Measurements from ENCODE around the gene RAB3A.

The RAB3A gene

DNA sequence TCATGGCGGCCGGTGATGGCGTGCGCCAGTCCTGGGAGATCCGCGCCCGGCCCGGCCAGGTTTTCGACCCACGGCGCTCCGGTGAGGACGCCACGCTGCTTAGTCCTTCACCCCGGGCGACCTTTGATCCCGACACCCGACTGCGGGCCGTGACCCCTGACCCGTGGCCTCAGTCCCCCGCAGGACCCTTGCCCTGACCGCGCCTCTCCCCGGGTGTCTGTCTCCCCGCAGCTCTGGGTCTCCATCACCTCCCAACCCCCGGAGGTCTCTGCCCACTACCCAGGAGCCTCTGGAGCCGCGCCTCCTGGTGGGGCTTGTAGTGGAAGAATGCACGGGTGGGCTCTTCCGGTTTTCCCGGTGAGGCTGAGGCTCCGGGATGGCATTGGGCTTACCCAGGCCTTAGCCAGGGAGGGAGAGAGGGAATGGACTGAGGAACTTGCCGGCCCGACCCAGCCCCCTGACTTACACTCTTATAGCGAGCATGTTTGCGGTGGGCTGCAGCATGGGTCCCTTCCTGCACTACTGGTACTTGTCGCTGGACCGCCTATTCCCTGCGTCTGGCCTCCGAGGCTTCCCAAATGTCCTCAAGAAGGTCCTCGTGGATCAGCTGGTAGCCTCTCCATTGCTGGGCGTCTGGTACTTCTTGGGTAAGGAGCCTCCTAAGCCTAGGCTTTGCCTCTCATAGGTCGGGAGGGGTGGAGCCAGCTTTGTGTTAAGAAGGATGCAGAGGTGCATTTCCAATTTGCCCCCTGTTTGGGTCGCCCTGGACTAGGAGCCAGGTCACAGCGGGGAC is 10.3 kb downstream of the RAB3A start:
- H3K4me2 ChIP-seq (ENCODE audit: low read length, poor library complexity, severe bottlenecking) = peak overlapping the region; percentile 66
- peaks cover 16% of the 10 kb centered on the region for H3K4me1 ChIP-seq (ENCODE audit: control insufficient read depth, insufficient read depth, low read depth, low read length)
- DNase-seq = peak; percentile 38
- peaks cover 14% of the 10 kb centered on the region for H3K79me1 ChIP-seq (replicated peaks; ENCODE audit: low read length, poor library complexity, severe bottlenecking)
- peak overlapping the region; percentile 90 to 93 for H3K4me3 ChIP-seq (ENCODE audit: insufficient read depth in 1 of 2, low read depth in 1 of 2, low read length in 2 of 2)
- H3K23ac ChIP-seq (ENCODE audit: low read length in 2 of 2) = peak overlapping the region in 1 of 2 experiments; percentile 74
- no peak overlapping the region for H2BK5ac ChIP-seq (ENCODE audit: low read depth, low read length, poor library complexity, severe bottlenecking)
- peak overlapping the region; percentile 91 for H3K9ac ChIP-seq (ENCODE audit: low read length)
- no peaks in the 10 kb centered on the region for H3K9me3 ChIP-seq (ENCODE audit: control insufficient read depth, low read length)
- H3K36me3 ChIP-seq (ENCODE audit: control insufficient read depth in 1 of 2, insufficient read depth in 2 of 2, low read depth in 1 of 2, low read length in 2 of 2) = peaks cover 24 to 35% of the 10 kb centered on the region in 2 experiments
- H3K18ac ChIP-seq (ENCODE audit: low read depth in 1 of 2, low read length in 2 of 2) = peak overlapping the region; percentile 58 to 88
- peak overlapping the region in 1 of 2 experiments; percentile 44 for H3K4ac ChIP-seq (ENCODE audit: low read depth in 1 of 2, low read length in 2 of 2)
- no peak overlapping the region for H3K27ac ChIP-seq (ENCODE audit: low read length, poor library complexity, severe bottlenecking)
- peak overlapping the region; percentile 94 for H2BK15ac ChIP-seq (ENCODE audit: low read depth, poor library complexity, severe bottlenecking)
- 7% methylated on average over 35 of the region's 46 CpGs for WGBS
- H4K91ac ChIP-seq (ENCODE audit: low read length) = peak overlapping the region; percentile 13
- no peak overlapping the region for H2AK5ac ChIP-seq (ENCODE audit: low read length, severe bottlenecking)
- H4K8ac ChIP-seq (ENCODE audit: low read length) = no peak overlapping the region
- no peaks in the 10 kb centered on the region for H3K27me3 ChIP-seq (ENCODE audit: control insufficient read depth in 1 of 2, insufficient read depth in 1 of 2, low read length in 2 of 2)
- peak overlapping the region; percentile 97 for H2AFZ ChIP-seq (ENCODE audit: low read depth, low read length)
- peak overlapping the region in 1 of 2 experiments; percentile 59 for H2BK12ac ChIP-seq (ENCODE audit: low read length in 2 of 2)
- H2BK120ac ChIP-seq (ENCODE audit: low read depth, low read length) = no peak overlapping the region
- H3K14ac ChIP-seq (ENCODE audit: low read length in 2 of 2) = peak overlapping the region in 1 of 2 experiments; percentile 94

DNA sequence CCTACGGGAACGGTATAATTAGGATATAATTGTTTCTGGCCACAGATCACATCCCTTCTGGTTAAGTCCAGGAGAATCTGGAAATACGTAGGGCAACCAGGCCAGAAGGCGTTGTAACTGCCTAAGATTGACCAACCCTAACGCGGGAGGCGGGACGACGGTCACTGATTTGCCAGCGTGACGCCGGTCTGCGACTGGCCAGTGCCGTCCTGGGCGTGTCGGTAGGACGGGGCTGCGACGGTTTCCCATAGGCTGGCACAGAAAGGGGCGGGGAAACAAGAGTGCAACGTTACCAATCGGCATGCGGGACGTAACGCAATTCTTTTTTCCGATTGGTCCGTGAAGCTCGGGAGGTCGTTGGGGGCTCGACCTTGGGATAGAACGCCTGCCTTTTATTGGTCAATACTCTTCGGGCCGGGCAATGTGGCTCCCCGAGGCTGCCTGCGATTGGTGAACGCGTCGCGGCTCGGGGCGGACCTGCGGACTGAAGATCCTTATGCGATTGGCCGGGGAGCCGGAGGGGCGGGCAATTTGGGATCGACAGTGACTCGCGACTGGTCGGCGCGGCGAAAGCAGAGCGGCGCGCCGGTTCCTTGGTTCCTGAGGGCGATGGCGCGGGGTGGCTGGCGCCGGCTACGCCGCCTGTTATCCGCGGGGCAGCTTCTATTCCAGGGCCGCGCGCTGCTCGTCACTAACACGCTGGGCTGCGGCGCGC is 11.0 kb downstream of the RAB3A start, which contains the start of gene MPV17L2:
Gene MPV17L2, plus strand, starts transcription at position 546 of the 715 bp plus-strand sequence. Its CDS starts 64 bp downstream, at position 610.
- H3K23ac ChIP-seq (ENCODE audit: low read length in 2 of 2) = peak within 1 kb of the TSS in 1 of 2 experiments; percentile 74
- peak within 1 kb of the TSS; percentile 13 for H4K91ac ChIP-seq (ENCODE audit: low read length)
- H3K9ac ChIP-seq (ENCODE audit: low read length) = peak within 1 kb of the TSS; percentile 91
- no peaks in the 10 kb centered on the region for H3K27me3 ChIP-seq (ENCODE audit: control insufficient read depth in 1 of 2, insufficient read depth in 1 of 2, low read length in 2 of 2)
- WGBS = under 1% methylated on average over 74 of the region's 74 CpGs
- peaks cover 14% of the 10 kb centered on the region for H3K79me1 ChIP-seq (replicated peaks; ENCODE audit: low read length, poor library complexity, severe bottlenecking)
- H3K14ac ChIP-seq (ENCODE audit: low read length in 2 of 2) = peak within 1 kb of the TSS in 1 of 2 experiments; percentile 94
- H2AK5ac ChIP-seq (ENCODE audit: low read length, severe bottlenecking) = no peak within 1 kb of the TSS
- peak within 1 kb of the TSS; percentile 97 for H2AFZ ChIP-seq (ENCODE audit: low read depth, low read length)
- H3K18ac ChIP-seq (ENCODE audit: low read depth in 1 of 2, low read length in 2 of 2) = peak within 1 kb of the TSS; percentile 58 to 88
- H2BK15ac ChIP-seq (ENCODE audit: low read depth, poor library complexity, severe bottlenecking) = peak within 1 kb of the TSS; percentile 94
- H3K36me3 ChIP-seq (ENCODE audit: control insufficient read depth in 1 of 2, insufficient read depth in 2 of 2, low read depth in 1 of 2, low read length in 2 of 2) = peaks cover 16 to 27% of the 10 kb centered on the region in 2 experiments
- H2BK5ac ChIP-seq (ENCODE audit: low read depth, low read length, poor library complexity, severe bottlenecking) = no peak within 1 kb of the TSS
- peak within 1 kb of the TSS; percentile 69 for H3K4me2 ChIP-seq (ENCODE audit: low read length, poor library complexity, severe bottlenecking)
- peak within 1 kb of the TSS in 1 of 2 experiments; percentile 44 for H3K4ac ChIP-seq (ENCODE audit: low read depth in 1 of 2, low read length in 2 of 2)
- no peak within 1 kb of the TSS for H2BK120ac ChIP-seq (ENCODE audit: low read depth, low read length)
- DNase-seq = peak; percentile 100
- H3K4me1 ChIP-seq (ENCODE audit: control insufficient read depth, insufficient read depth, low read depth, low read length) = peaks cover 16% of the 10 kb centered on the region
- H2BK12ac ChIP-seq (ENCODE audit: low read length in 2 of 2) = peak within 1 kb of the TSS in 1 of 2 experiments; percentile 59
- H3K4me3 ChIP-seq (ENCODE audit: insufficient read depth in 1 of 2, low read depth in 1 of 2, low read length in 2 of 2) = peak within 1 kb of the TSS; percentile 90 to 93
- peak within 1 kb of the TSS; percentile 19 for H4K8ac ChIP-seq (ENCODE audit: low read length)
- peak within 1 kb of the TSS; percentile 80 for H3K27ac ChIP-seq (ENCODE audit: low read length, poor library complexity, severe bottlenecking)
- H3K9me3 ChIP-seq (ENCODE audit: control insufficient read depth, low read length) = no peaks in the 10 kb centered on the region

DNA sequence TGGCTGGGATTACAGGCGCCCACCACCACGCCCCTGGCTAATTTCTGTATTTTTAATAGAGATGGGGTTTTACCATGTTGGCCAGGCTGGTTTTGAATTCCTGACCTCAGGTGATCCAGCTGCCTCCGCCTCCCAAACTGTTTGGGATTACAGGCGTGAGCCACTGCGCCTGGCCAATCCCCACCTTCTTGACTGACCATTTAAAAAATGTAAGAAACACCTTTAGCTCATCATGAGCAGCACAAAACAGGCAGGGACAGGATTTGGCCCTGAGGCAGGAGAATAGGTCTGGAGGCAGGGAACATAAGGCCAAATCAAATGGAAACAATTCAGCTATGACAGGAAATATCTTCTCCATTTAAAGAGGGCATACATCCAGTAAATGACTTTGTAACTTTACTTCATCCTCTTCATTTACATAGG is 12.2 kb downstream of the RAB3A start:
- DNase-seq = no peak
- H2BK120ac ChIP-seq (ENCODE audit: low read depth, low read length) = no peak overlapping the region
- H3K23ac ChIP-seq (ENCODE audit: low read length in 2 of 2) = no peak overlapping the region
- H3K4me1 ChIP-seq (ENCODE audit: control insufficient read depth, insufficient read depth, low read depth, low read length) = peaks cover 16% of the 10 kb centered on the region
- no peaks in the 10 kb centered on the region for H3K9me3 ChIP-seq (ENCODE audit: control insufficient read depth, low read length)
- no peak overlapping the region for H3K14ac ChIP-seq (ENCODE audit: low read length in 2 of 2)
- H2BK5ac ChIP-seq (ENCODE audit: low read depth, low read length, poor library complexity, severe bottlenecking) = no peak overlapping the region
- peaks cover 14% of the 10 kb centered on the region for H3K79me1 ChIP-seq (replicated peaks; ENCODE audit: low read length, poor library complexity, severe bottlenecking)
- no peak overlapping the region for H4K91ac ChIP-seq (ENCODE audit: low read length)
- no peak overlapping the region for H3K18ac ChIP-seq (ENCODE audit: low read depth in 1 of 2, low read length in 2 of 2)
- no peak overlapping the region for H2BK12ac ChIP-seq (ENCODE audit: low read length in 2 of 2)
- no peak overlapping the region for H4K8ac ChIP-seq (ENCODE audit: low read length)
- peaks cover 10 to 17% of the 10 kb centered on the region in 2 experiments for H3K36me3 ChIP-seq (ENCODE audit: control insufficient read depth in 1 of 2, insufficient read depth in 2 of 2, low read depth in 1 of 2, low read length in 2 of 2)
- no peak overlapping the region for H2BK15ac ChIP-seq (ENCODE audit: low read depth, poor library complexity, severe bottlenecking)
- no peaks in the 10 kb centered on the region for H3K27me3 ChIP-seq (ENCODE audit: control insufficient read depth in 1 of 2, insufficient read depth in 1 of 2, low read length in 2 of 2)
- no peak overlapping the region for H3K27ac ChIP-seq (ENCODE audit: low read length, poor library complexity, severe bottlenecking)
- 88% methylated on average over 4 of the region's 5 CpGs for WGBS
- no peak overlapping the region for H2AK5ac ChIP-seq (ENCODE audit: low read length, severe bottlenecking)
- H3K9ac ChIP-seq (ENCODE audit: low read length) = peak overlapping the region; percentile 91
- H3K4me2 ChIP-seq (ENCODE audit: low read length, poor library complexity, severe bottlenecking) = peak overlapping the region; percentile 69
- H2AFZ ChIP-seq (ENCODE audit: low read depth, low read length) = no peak overlapping the region
- H3K4ac ChIP-seq (ENCODE audit: low read depth in 1 of 2, low read length in 2 of 2) = no peak overlapping the region
- H3K4me3 ChIP-seq (ENCODE audit: insufficient read depth in 1 of 2, low read depth in 1 of 2, low read length in 2 of 2) = peak overlapping the region in 1 of 2 experiments; percentile 80

- Histone ChIP-seq H2BK15ac (ENCODE audit: low read depth, poor library complexity, severe bottlenecking) (no peak overlapping the region), H3K9me3 (ENCODE audit: control insufficient read depth, low read length) (no peaks in the 10 kb centered on the region), H3K27ac (ENCODE audit: low read length, poor library complexity, severe bottlenecking) (no peak overlapping the region), H3K4ac (ENCODE audit: low read depth in 1 of 2, low read length in 2 of 2) (no peak overlapping the region), H3K79me1 (replicated peaks; ENCODE audit: low read length, poor library complexity, severe bottlenecking) (peaks cover 14% of the 10 kb centered on the region), H3K18ac (ENCODE audit: low read depth in 1 of 2, low read length in 2 of 2) (no peak overlapping the region), H2BK5ac (ENCODE audit: low read depth, low read length, poor library complexity, severe bottlenecking) (no peak overlapping the region), H2BK12ac (ENCODE audit: low read length in 2 of 2) (no peak overlapping the region), H3K14ac (ENCODE audit: low read length in 2 of 2) (no peak overlapping the region), H3K23ac (ENCODE audit: low read length in 2 of 2) (no peak overlapping the region), H3K27me3 (ENCODE audit: control insufficient read depth in 1 of 2, insufficient read depth in 1 of 2, low read length in 2 of 2) (no peaks in the 10 kb centered on the region), H3K4me1 (ENCODE audit: control insufficient read depth, insufficient read depth, low read depth, low read length) (peaks cover 16% of the 10 kb centered on the region), H3K4me3 (ENCODE audit: insufficient read depth in 1 of 2, low read depth in 1 of 2, low read length in 2 of 2) (no peak overlapping the region), H2AFZ (ENCODE audit: low read depth, low read length) (no peak overlapping the region), H4K91ac (ENCODE audit: low read length) (no peak overlapping the region), H2BK120ac (ENCODE audit: low read depth, low read length) (no peak overlapping the region), H3K9ac (ENCODE audit: low read length) (no peak overlapping the region), H4K8ac (ENCODE audit: low read length) (no peak overlapping the region), H3K4me2 (ENCODE audit: low read length, poor library complexity, severe bottlenecking) (no peak overlapping the region), H2AK5ac (ENCODE audit: low read length, severe bottlenecking) (no peak overlapping the region), H3K36me3 (ENCODE audit: control insufficient read depth in 1 of 2, insufficient read depth in 2 of 2, low read depth in 1 of 2, low read length in 2 of 2) (peaks cover 0 to 6% of the 10 kb centered on the region in 2 experiments)
- 88% methylated on average over 3 of the region's 4 CpGs for WGBS
- no peak for DNase-seq
These were observed 13.6 kb downstream of the RAB3A start for GRCh38 chr19:18190278-18190677.
